Measurements from ENCODE around the gene QPCT.

Gene QPCT

DNA sequence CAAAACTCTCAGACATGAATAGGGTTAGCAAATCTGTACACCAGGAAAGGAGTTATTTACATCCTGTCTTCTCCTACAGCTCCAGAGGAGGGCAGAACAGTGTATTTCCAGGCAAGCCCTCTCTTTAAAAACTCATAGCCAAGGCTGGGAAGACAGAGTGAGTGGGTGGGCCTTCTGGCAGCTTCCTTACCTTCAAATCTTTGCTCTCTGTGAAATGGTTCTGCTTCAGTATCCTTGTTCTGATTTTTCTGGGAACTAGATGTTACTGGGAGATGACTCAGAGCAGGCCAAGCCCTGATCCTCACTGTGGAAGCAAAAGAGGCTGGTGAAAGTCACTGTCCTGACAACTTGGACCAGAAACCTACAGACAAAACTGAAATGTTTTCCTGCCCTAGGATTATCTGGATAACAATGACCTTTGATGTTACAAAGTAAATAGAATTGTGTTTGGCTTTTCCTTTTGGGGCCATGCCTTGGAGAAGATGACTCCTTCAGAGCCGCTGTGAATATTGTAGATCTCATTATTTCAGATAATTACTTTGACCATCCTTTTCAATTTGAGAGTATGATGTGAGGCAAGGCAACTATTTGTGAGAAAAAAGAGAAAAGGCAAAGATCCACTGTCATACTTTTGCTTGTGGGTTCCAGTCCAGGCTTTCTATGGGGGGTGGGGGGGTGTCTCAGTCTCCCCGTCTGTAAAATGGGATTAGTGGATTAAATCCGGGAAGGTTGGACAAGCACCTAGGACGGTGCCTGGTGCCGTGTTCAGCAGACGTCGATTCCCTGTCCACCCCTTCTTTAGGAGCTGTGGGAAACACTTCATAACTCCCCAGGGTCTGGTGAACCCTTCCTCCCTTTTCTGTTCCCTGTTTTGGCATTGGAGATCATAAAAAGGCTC is 644 bp upstream of the QPCT start:
- TF ChIP-seq, protein P1, sequence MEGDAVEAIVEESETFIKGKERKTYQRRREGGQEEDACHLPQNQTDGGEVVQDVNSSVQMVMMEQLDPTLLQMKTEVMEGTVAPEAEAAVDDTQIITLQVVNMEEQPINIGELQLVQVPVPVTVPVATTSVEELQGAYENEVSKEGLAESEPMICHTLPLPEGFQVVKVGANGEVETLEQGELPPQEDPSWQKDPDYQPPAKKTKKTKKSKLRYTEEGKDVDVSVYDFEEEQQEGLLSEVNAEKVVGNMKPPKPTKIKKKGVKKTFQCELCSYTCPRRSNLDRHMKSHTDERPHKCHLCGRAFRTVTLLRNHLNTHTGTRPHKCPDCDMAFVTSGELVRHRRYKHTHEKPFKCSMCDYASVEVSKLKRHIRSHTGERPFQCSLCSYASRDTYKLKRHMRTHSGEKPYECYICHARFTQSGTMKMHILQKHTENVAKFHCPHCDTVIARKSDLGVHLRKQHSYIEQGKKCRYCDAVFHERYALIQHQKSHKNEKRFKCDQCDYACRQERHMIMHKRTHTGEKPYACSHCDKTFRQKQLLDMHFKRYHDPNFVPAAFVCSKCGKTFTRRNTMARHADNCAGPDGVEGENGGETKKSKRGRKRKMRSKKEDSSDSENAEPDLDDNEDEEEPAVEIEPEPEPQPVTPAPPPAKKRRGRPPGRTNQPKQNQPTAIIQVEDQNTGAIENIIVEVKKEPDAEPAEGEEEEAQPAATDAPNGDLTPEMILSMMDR (IDR thresholded peaks at IDR 0.05; ENCODE audit: low read depth, low read length, missing control alignments): peak; percentile 10
- H3K4me3 ChIP-seq (ENCODE audit: low read depth, low read length): no peak overlapping the region
- no peak for DNase-seq (ENCODE audit: low read depth)

DNA sequence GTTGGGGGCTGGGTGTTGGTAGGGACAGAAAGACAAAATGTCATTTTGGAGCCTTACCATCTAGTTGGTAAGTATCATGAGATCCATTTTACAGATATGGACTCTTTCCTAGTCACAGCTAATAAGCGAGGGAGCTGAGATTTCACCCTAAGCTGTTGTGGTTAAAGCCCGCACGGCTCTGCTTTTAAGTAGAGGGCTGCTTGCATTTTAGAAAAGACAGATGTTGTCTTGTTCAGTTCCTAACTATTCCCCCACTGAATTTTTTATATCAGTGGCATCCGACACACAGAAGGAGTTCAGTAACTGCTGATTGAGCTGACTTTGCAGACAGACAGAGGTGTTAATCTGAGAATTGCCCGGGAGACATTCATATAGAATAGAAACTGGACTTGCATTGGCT is 3.7 kb downstream of the QPCT start:
- no peak overlapping the region for H3K4me3 ChIP-seq (ENCODE audit: low read depth, low read length)
- no peak for DNase-seq (ENCODE audit: low read depth)
- TF ChIP-seq, protein P1 (IDR thresholded peaks at IDR 0.05; ENCODE audit: low read depth, low read length, missing control alignments): no peak

DNA sequence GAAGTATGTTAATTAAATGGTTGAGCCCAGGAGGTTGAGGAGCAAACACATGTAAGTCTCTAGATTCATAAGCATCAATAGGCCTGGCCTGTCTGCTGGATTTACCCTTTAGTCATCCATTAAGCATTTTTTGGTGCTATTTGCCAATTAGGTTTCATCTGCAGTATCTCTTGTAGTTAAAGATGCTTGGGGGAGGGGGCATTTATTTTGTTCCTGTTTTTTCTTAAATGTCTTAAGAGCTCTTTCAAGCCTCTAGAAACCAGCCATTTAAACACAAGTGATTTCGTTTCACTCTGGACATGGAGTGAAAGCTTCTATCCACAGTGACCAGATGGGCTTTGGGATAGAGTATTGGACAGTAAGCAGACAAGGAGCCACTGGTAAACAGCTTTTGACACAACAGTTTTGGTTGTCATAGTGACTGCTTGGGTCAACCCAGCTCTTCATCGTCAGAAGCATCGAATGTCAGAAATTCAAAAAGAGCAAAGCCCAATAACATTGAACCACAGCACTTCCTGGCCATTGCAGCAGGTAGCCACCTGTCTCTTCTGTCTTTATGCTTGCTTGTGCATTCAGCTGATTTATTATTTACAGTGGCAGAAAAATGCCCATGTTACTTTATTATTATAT is 4.9 kb downstream of the QPCT start:
- DNase-seq (ENCODE audit: low read depth): no peak
- no peak overlapping the region for H3K4me3 ChIP-seq (ENCODE audit: low read depth, low read length)
- TF ChIP-seq, protein P1 (IDR thresholded peaks at IDR 0.05; ENCODE audit: low read depth, low read length, missing control alignments): no peak

DNA sequence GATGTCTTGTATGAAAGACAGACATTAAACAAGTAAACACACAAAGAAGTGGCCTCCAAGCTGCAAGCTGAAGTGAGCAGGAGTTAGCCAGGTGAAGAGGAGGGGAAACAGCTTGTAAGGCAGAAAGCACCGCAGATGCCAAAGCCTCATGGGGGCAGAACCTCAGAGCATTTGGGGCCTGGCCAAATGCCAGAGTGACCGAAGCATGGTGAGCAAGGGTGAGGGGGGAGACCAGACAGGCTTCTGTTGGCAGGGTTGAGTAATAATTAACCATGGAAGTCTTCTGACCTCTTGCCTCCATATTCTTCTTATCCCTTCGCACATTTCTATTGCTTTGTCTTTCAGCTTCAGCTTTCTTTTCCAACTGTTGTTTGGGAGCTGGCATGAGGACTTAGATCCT is 5.6 kb downstream of the QPCT start:
- H3K4me3 ChIP-seq (ENCODE audit: low read depth, low read length): no peak overlapping the region
- TF ChIP-seq, protein P1 (IDR thresholded peaks at IDR 0.05; ENCODE audit: low read depth, low read length, missing control alignments): no peak
- DNase-seq (ENCODE audit: low read depth): no peak

DNA sequence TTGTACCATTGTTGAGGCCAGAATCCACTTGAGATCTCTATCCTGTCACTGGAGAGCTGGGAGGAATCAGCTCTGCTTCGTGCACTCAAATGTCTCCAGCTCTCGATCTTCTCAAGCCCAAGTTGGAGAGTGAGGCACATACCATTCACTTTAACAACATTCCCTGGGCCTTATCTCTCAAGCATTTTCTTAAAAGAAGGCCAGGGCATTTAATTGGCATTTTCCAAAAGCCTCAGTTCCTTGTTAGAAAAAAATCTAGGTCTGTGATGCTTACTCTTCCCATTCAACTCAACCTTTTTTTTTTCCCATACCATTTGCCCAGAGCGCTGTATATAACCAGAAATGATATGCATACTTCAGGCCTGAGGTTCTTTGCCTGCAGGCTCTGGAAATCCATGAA is 10.1 kb downstream of the QPCT start:
- no peak overlapping the region for H3K4me3 ChIP-seq (ENCODE audit: low read depth, low read length)
- TF ChIP-seq, protein P1 (IDR thresholded peaks at IDR 0.05; ENCODE audit: low read depth, low read length, missing control alignments): no peak
- DNase-seq (ENCODE audit: low read depth): no peak

DNA sequence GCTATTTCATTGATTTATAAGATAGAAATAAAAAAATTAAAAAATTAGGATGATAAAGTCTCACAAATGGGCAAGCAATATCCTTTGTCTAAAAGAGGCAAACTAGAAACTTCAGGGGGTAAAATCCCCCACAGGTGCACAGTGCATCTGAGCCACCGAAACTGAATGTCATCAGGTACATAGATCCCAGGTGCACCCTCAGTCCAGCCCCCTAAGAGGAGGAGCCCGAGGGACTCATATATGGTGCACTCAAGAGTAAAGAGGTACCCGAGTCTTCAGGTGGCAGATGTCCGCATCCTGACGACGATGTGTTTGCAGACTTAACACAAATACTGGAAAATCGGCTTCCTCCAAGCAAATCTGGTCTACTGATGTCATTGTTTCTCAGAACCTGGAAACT is 11.3 kb downstream of the QPCT start:
- TF ChIP-seq, protein P1 (IDR thresholded peaks at IDR 0.05; ENCODE audit: low read depth, low read length, missing control alignments): no peak
- H3K4me3 ChIP-seq (ENCODE audit: low read depth, low read length): no peak overlapping the region

More for the DNA sequence above, 11.3 kb downstream of the QPCT start:
- DNase-seq (ENCODE audit: low read depth): no peak

Measured in GM12864 (cell line).